Measurements from ENCODE around the gene CYGB.

CYGB gene

GRCh38 chr17:76497979-76498875 lies 39.3 kb downstream of the CYGB start:
- peak; percentile 63 for DNase-seq

- no peak for DNase-seq
Measured at GRCh38 chr17:76497699-76497978, 39.9 kb downstream of the CYGB start.

GRCh38 chr17:76496464-76496863 lies 41.0 kb downstream of the CYGB start:
- peak; percentile 82 for DNase-seq

- DNase-seq, result no peak
Measured at GRCh38 chr17:76495663-76496400, 41.7 kb downstream of the CYGB start.

- DNase-seq, result peak; percentile 38
Measured at GRCh38 chr17:76493505-76494167, 43.9 kb downstream of the CYGB start.

- peak; percentile 99 for DNase-seq
Measured at GRCh38 chr17:76492989-76493501, 44.5 kb downstream of the CYGB start.

GRCh38 chr17:76492123-76492988 lies 45.2 kb downstream of the CYGB start:
- peak; percentile 88 for DNase-seq

GRCh38 chr17:76491271-76492122 lies 46.0 kb downstream of the CYGB start:
- DNase-seq, result peak; percentile 52

- no peak for DNase-seq
Measured at GRCh38 chr17:76490112-76490710, 47.3 kb downstream of the CYGB start.

- no peak for DNase-seq
Measured at GRCh38 chr17:76487451-76488192, 49.9 kb downstream of the CYGB start.

GRCh38 chr17:76485569-76485968 lies 51.9 kb downstream of the CYGB start:
- DNase-seq, result peak; percentile 47

- DNase-seq, result no peak
Measured at GRCh38 chr17:76484228-76484725, 53.2 kb downstream of the CYGB start.

GRCh38 chr17:76481071-76481655 lies 56.3 kb downstream of the CYGB start:
- DNase-seq, result peak; percentile 54

- DNase-seq, result peak; percentile 56
Measured at GRCh38 chr17:76480632-76481031, 56.9 kb downstream of the CYGB start.

- DNase-seq, result no peak
Measured at GRCh38 chr17:76479515-76480060, 57.9 kb downstream of the CYGB start.

- no peak for DNase-seq
Measured at GRCh38 chr17:76478730-76479514, 58.6 kb downstream of the CYGB start.

GRCh38 chr17:76478097-76478496 lies 59.4 kb downstream of the CYGB start:
- DNase-seq, result no peak

- DNase-seq, result no peak
Measured at GRCh38 chr17:76477576-76477975, 59.9 kb downstream of the CYGB start.
